ENCODE results near the gene PLXND1. TPM values are rescaled to one million over a fixed set of nuclear protein-coding genes. Genes with fewer than 3 reads are reported as not detected.

Gene PLXND1
- total RNA-seq, 4 donors from 2014 or later: 191 to 351 (median 205) TPM

DNA sequence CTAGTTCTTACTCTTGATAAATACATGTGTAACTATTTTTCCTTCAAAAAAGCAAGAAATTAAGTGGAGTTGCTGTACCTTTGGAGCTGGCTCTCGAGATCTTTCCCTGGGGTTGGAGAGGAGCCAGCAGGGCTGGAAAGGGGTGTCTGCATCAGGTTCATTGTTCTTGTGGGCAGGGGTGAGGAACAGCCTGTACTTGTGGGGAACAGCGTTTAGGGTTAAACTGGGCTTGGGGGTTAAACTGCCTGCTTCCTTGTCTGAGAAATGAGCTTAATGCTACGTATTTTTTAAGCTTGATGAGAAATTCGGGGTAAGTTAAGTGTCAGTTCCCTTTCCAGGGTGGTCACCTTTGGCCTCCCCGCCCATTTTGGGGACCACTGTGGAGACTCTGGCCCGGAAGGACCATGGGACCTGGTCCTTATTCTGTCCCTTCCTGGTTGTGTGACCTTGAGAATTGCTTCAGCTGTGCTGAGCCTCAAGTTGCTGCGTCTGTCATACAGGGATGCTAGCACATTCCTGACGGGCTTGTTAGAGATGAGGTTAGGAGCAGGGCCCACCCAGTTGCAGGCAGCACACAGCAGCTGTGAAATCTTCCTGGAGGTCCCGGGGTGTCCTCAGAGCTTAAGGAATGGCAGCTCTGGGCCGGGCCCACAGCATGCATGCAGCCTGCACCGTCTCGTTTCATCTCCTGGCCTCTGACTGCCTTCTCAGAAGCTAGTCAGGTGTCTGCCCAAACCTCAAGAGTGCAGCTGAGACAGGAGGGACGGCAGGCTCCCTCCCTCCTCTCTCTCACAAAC lies 51.9 kb downstream of the PLXND1 start:
- TF ChIP-seq, protein P1, sequence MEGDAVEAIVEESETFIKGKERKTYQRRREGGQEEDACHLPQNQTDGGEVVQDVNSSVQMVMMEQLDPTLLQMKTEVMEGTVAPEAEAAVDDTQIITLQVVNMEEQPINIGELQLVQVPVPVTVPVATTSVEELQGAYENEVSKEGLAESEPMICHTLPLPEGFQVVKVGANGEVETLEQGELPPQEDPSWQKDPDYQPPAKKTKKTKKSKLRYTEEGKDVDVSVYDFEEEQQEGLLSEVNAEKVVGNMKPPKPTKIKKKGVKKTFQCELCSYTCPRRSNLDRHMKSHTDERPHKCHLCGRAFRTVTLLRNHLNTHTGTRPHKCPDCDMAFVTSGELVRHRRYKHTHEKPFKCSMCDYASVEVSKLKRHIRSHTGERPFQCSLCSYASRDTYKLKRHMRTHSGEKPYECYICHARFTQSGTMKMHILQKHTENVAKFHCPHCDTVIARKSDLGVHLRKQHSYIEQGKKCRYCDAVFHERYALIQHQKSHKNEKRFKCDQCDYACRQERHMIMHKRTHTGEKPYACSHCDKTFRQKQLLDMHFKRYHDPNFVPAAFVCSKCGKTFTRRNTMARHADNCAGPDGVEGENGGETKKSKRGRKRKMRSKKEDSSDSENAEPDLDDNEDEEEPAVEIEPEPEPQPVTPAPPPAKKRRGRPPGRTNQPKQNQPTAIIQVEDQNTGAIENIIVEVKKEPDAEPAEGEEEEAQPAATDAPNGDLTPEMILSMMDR (IDR thresholded peaks at IDR 0.05; ENCODE audit: low read depth): no peak

DNA sequence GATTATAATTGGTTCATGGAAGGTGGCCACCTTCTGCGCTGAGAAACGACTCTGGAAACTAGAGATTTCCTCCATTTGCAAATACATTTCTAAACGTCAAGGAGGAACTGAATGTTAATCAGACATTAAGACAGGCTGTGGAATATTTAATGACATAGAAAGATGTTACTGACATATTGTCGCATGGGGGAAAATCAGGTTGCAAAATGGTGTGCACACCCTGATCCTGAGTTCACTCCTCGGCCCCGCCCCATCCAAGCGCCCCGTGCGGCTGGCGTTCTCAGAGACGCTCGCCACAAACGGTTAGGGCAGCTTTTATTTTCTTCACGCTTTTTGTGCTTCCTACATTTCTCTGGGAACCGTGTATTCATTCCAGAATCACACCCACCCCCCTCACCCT lies 52.8 kb downstream of the PLXND1 start:
- TF ChIP-seq, protein P1 (IDR thresholded peaks at IDR 0.05; ENCODE audit: low read depth): no peak

DNA sequence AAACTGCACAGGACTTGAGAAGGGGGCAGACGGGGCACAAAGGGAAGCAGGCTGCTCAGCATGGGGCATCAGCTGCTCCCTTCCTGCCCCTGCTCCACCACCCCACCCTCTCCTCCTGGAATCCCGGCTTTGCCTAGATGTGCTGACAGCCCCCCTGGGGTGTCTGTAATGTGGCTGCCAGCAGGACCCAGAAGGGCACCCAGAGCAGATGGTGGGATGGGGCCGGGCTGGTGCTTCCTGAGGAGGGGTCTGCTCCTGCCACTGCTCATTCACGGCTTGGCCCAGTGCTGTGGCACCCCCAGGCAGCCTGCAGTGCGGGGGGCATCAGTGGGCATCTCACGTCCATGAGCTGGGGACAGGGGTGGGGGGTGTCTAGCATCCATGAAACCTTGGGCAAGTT lies 53.3 kb downstream of the PLXND1 start:
- TF ChIP-seq, protein P1 (IDR thresholded peaks at IDR 0.05; ENCODE audit: low read depth): no peak

DNA sequence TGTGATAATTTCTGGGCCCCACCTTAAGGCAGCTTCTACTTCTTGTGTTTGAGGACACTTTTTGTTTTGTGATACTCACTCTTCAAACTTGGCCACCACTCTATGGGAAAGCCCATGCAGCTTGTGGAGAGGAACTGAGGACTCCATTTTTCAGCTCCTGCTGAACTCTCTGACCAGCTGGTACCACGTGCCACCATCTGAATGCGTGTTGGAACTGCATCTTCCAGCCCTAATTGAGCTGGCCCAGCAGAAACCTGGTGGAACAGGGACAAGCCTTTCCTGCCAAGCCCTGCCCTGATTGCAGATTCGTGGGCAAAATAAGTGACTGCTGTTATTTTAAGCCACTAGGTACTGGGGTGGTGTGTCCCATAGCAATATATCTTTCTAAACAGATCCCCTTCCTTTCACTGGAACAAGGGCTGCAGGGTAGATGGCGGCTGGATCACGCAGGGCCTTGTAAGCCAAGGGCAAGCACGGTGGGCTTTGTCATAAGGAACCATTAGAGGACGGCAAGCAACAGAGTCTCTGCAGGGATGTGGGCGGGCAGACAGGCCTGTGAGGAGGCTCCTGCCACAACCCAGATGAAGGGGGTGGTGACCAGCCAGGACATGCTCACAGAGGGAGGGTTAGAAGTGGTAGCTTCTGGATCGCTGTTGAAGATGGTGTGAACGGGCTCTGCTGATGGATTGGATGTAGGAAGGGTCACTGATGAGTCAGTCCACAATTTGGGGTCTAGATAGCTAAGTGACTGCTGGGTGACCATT lies 54.0 kb downstream of the PLXND1 start:
- TF ChIP-seq, protein P1 (IDR thresholded peaks at IDR 0.05; ENCODE audit: low read depth): no peak

DNA sequence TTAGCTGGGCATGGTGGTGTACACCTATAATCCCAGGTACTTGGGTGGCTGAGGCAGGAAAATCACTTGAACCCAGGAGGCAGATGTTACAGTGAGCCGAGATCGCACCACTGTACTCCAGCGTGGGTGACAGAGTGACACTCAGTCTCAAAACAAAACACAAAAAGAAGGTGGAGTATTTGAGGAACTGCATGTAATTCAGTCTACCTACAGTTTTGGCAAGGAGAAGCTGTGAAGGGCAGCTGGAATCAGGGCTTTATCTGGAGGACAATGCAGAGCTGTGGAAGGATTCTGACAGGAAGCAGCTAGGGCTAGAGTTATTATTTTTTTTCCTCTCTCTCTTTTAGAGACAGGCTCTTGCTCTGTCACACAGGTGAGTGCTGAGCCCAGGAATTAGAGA lies 56.7 kb downstream of the PLXND1 start:
- TF ChIP-seq, protein P1 (IDR thresholded peaks at IDR 0.05; ENCODE audit: low read depth): no peak

DNA sequence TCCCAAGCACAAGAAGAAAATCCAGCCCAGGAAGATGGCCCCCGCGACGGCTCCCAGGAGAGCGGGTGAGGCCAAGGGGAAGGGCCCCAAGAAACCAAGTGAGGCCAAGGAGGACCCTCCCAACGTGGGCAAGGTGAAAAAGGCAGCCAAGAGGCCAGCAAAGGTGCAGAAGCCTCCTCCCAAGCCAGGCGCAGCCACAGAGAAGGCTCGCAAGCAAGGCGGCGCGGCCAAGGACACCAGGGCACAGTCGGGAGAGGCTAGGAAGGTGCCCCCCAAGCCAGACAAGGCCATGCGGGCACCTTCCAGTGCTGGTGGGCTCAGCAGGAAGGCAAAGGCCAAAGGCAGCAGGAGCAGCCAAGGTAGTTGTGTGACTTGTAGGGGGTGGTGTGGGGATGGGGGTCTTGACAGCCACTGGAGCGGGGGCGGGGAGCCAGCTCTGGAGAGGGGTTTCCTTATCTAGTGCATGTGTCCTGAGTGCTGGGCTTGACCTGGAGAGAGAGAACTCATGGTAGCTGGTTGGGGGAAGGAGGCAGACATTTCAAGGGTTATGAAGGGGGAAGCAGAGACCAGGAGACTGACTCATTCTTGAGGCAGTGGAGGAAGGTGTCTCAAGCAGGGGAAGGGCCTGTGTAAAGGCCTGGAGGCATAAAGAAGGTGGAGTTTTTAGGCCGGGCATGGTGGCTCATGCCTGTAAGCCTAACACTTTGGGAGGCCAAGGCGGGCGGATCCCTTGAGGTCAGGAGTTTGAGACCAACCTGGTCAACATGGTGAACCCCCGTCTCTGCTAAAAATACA lies 57.3 kb downstream of the PLXND1 start:
- TF ChIP-seq, protein P1 (IDR thresholded peaks at IDR 0.05; ENCODE audit: low read depth): no peak
